Vagina (tissue), 2 donors: Measurements from ENCODE around the gene MGAT5.

Experiments used
- POLR2AphosphoS5 ChIP-seq, 2 donors: sonication (generic); formaldehyde crosslinking; IDR thresholded peaks; one replicate each; pipeline ENCODE4 v1.9.0; 2017; ENCODE audit warnings: antibody characterized with exemption in 2 of 2, mild to moderate bottlenecking in 2 of 2, low read depth in 1 of 2; ENCODE audit not compliant: insufficient read depth in 1 of 2
- TF ChIP-seq, protein P1 (sequence below), 3 experiments: fragments of 450-650 bp in 2 of 3; fragments of 200-600 bp in 1 of 3; sonication (generic) in 1 of 3; IDR thresholded peaks; one replicate each; pipeline ENCODE4 v1.5.1; 2017 to 2019; ENCODE audit warnings: antibody characterized with exemption in 3 of 3, mild to moderate bottlenecking in 2 of 3, moderate library complexity in 2 of 3

DNA sequence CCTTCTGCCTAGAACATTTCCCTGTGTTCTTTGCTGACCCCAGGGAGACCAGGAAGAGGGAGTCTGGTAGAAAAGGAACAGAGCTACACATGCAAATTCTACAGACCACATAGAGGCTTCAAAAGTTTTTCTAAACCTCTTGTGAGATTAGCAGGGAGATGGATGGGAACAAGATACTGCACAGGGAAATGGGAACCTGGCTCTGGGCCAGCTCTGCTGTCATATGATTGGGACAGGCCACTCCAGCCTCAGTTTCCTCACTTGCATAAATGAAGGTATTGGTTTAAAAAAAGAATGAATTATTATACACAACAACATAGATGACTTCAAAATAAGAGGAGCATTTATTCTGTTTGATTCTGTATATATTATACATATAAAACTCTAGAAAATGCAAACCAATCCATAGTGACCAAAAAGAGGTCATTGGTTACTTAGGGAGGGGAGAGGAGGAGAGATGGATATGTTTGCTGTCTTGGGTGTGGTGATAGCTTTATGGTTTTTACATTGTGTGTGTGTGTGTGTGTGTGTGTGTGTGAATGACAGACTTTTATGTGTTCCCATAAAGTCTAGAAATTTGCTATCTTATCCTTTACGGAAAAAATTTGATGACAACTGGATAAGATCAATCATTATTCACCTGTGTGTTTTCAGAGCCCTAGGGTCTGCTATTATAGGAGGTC is 115.5 kb downstream of the MGAT5 start:
- TF ChIP-seq, protein P1, sequence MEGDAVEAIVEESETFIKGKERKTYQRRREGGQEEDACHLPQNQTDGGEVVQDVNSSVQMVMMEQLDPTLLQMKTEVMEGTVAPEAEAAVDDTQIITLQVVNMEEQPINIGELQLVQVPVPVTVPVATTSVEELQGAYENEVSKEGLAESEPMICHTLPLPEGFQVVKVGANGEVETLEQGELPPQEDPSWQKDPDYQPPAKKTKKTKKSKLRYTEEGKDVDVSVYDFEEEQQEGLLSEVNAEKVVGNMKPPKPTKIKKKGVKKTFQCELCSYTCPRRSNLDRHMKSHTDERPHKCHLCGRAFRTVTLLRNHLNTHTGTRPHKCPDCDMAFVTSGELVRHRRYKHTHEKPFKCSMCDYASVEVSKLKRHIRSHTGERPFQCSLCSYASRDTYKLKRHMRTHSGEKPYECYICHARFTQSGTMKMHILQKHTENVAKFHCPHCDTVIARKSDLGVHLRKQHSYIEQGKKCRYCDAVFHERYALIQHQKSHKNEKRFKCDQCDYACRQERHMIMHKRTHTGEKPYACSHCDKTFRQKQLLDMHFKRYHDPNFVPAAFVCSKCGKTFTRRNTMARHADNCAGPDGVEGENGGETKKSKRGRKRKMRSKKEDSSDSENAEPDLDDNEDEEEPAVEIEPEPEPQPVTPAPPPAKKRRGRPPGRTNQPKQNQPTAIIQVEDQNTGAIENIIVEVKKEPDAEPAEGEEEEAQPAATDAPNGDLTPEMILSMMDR (IDR thresholded peaks at IDR 0.05), result no peak
- TF ChIP-seq POLR2AphosphoS5 (IDR thresholded peaks at IDR 0.05; ENCODE audit: insufficient read depth in 1 of 2, low read depth in 1 of 2), result no peak
